HepG2 (cell line): ENCODE data around the gene DNMT3B. TPM values are rescaled to one million over a fixed set of nuclear protein-coding genes. Genes with fewer than 3 reads are reported as not detected.

ENCODE experiments used
- CBX5 ChIP-seq: sonication (generic); formaldehyde crosslinking; IDR thresholded peaks from 2 replicates; pipeline ENCODE4 v1.4.0; 2020; ENCODE audit warnings: missing genetic modification reagents, borderline replicate concordance
- CEBPG ChIP-seq: IDR thresholded peaks from 2 replicates; pipeline ENCODE4 v1.6.1; 2016
- CHD4 ChIP-seq: fragments of 200-600 bp; sonication (generic); IDR thresholded peaks from 2 replicates; pipeline ENCODE4 v1.7.0; 2017; ENCODE audit warnings: mild to moderate bottlenecking, low read length, borderline replicate concordance
- ETV6 ChIP-seq: sonication (generic); formaldehyde crosslinking; conservative IDR thresholded peaks from 2 replicates; pipeline ENCODE4 v1.4.0; 2020; ENCODE audit warnings: missing genetic modification reagents
- FLYWCH1 ChIP-seq: sonication (generic); formaldehyde crosslinking; IDR thresholded peaks from 2 replicates; pipeline ENCODE4 v1.8.1; 2023; ENCODE audit warnings: mild to moderate bottlenecking, missing genetic modification reagents
- IRF1 ChIP-seq: sonication (generic); formaldehyde crosslinking; IDR thresholded peaks from 2 replicates; pipeline ENCODE4 v1.4.0; 2020; ENCODE audit warnings: low read depth, mild to moderate bottlenecking, missing genetic modification reagents
- KLF15 ChIP-seq: sonication (generic); formaldehyde crosslinking; IDR thresholded peaks from 2 replicates; pipeline ENCODE4 v1.8.1; 2023; ENCODE audit warnings: borderline replicate concordance, mild to moderate bottlenecking, inconsistent platforms, missing genetic modification reagents, mixed read lengths
- MXD1 ChIP-seq: sonication (generic); formaldehyde crosslinking; IDR thresholded peaks from 2 replicates; pipeline ENCODE4 v1.4.0; 2020; ENCODE audit warnings: mild to moderate bottlenecking, missing genetic modification reagents
- NFE2L1 ChIP-seq: sonication (generic); formaldehyde crosslinking; IDR thresholded peaks from 2 replicates; pipeline ENCODE4 v1.4.0; 2020; ENCODE audit warnings: missing genetic modification reagents, mild to moderate bottlenecking, borderline replicate concordance
- NFKB2 ChIP-seq: sonication (generic); formaldehyde crosslinking; IDR thresholded peaks from 2 replicates; pipeline ENCODE4 v1.4.0; 2020; ENCODE audit warnings: missing genetic modification reagents, borderline replicate concordance
- PLSCR1 ChIP-seq: sonication (generic); formaldehyde crosslinking; IDR thresholded peaks from 2 replicates; pipeline ENCODE4 v1.5.0; 2020; ENCODE audit warnings: missing genetic modification reagents, mild to moderate bottlenecking, borderline replicate concordance
- PRDM15 ChIP-seq: sonication (generic); formaldehyde crosslinking; IDR thresholded peaks from 2 replicates; pipeline ENCODE4 v1.4.0; 2020; ENCODE audit warnings: missing genetic modification reagents
- SMARCC2 ChIP-seq: fragments of 450-650 bp; IDR thresholded peaks from 2 replicates; pipeline ENCODE4 v1.6.1; 2017; ENCODE audit warnings: antibody characterized with exemption, mild to moderate bottlenecking
- SNAPC2 ChIP-seq: sonication (generic); formaldehyde crosslinking; IDR thresholded peaks from 2 replicates; pipeline ENCODE4 v1.8.1; 2022; ENCODE audit warnings: mild to moderate bottlenecking, missing genetic modification reagents
- TFDP2 ChIP-seq: sonication (generic); formaldehyde crosslinking; IDR thresholded peaks from 2 replicates; pipeline ENCODE4 v1.4.0; 2020; ENCODE audit warnings: missing genetic modification reagents
- ZC3H13 ChIP-seq: sonication (generic); formaldehyde crosslinking; IDR thresholded peaks from 2 replicates; pipeline ENCODE4 v1.8.1; 2023; ENCODE audit warnings: mild to moderate bottlenecking, missing genetic modification reagents, moderate library complexity
- ZMYM4 ChIP-seq: sonication (generic); formaldehyde crosslinking; IDR thresholded peaks from 2 replicates; pipeline ENCODE4 v1.8.1; 2023; ENCODE audit warnings: mild to moderate bottlenecking, missing genetic modification reagents
- ZNF354B ChIP-seq: sonication (generic); formaldehyde crosslinking; IDR thresholded peaks from 2 replicates; pipeline ENCODE4 v1.8.0; 2022; ENCODE audit warnings: mild to moderate bottlenecking, missing genetic modification reagents
- ZNF530 ChIP-seq: sonication (generic); formaldehyde crosslinking; IDR thresholded peaks from 2 replicates; pipeline ENCODE4 v1.5.0; 2020; ENCODE audit warnings: low read depth, mild to moderate bottlenecking, missing genetic modification reagents
- ZNF562 ChIP-seq: sonication (generic); formaldehyde crosslinking; IDR thresholded peaks from 2 replicates; pipeline ENCODE4 v1.8.0; 2022; ENCODE audit warnings: missing genetic modification reagents, borderline replicate concordance
- ZNF577 ChIP-seq: sonication (generic); formaldehyde crosslinking; IDR thresholded peaks from 2 replicates; pipeline ENCODE4 v1.4.0; 2020; ENCODE audit warnings: mild to moderate bottlenecking, low read depth, missing genetic modification reagents, borderline replicate concordance
- ZSCAN30 ChIP-seq: sonication (generic); formaldehyde crosslinking; IDR thresholded peaks from 2 replicates; pipeline ENCODE4 v1.5.0; 2020; ENCODE audit warnings: mild to moderate bottlenecking, missing genetic modification reagents
- polyA plus RNA-seq, 8 experiments: library from polyadenylated mRNA; depleted of rRNA in 3 of 8; stranded (reverse) in 7 of 8; unstranded in 1 of 8; fragments of >200 nt; fragmentation: Illumina TruSeq in 4 of 8; extraction: Trizol in 4 of 8; gene quantifications; 2 replicates each; pipeline versions ENCODE4 v1.2.1 to v1.2.3, GENCODE V29; 2011 to 2016; ENCODE audit warnings: low read depth in 4 of 8, missing spikeins in 1 of 8, mixed read lengths in 1 of 8; ENCODE audit not compliant: insufficient read depth in 1 of 8
- total RNA-seq, 5 experiments: library from RNA; depleted of rRNA; stranded (reverse); fragments of >200 nt; fragmentation: Illumina TruSeq; extraction: Trizol; gene quantifications; 2 replicates each; pipeline ENCODE4 v1.2.3, GENCODE V29; 2016; ENCODE audit warnings: low read depth in 1 of 5

The DNMT3B gene
- total and polyA plus RNA-seq, 2 of the 13 experiments (the other 11 are each of a cell fraction or from before 2014, with no cell fraction given): 3.8 to 13.9 TPM

GRCh38 chr20:32761831-32762753, at the start of gene DNMT3B (continued):
- TF ChIP-seq CBX5 (no peak), ZNF530 (CRISPR knock-in tag) (no peak), ZNF354B (no peak), SNAPC2 (no peak), ETV6 (CRISPR knock-in tag) (no peak), PRDM15 (CRISPR knock-in tag) (peak; percentile 49; the same call in 1 of the 2 replicates), IRF1 (CRISPR knock-in tag) (no peak), CHD4 (no peak), SMARCC2 (no peak), MXD1 (CRISPR knock-in tag) (peak; percentile 26; the same call in 1 of the 2 replicates), PLSCR1 (no peak), KLF15 (CRISPR knock-in tag) (no peak), ZC3H13 (CRISPR knock-in tag) (no peak), ZNF562 (CRISPR knock-in tag) (no peak), NFKB2 (CRISPR knock-in tag) (no peak), TFDP2 (CRISPR knock-in tag) (peak; percentile 96), ZMYM4 (CRISPR knock-in tag) (peak; percentile 66), ZSCAN30 (CRISPR knock-in tag) (no peak), ZNF577 (CRISPR knock-in tag) (no peak), NFE2L1 (CRISPR knock-in tag) (no peak), FLYWCH1 (CRISPR knock-in tag) (no peak), CEBPG (CRISPR knock-in tag) (no peak)
